NOMO-1 (cell line): Measurements from ENCODE around the gene ELP1.
"Not testable (repeated sequence)": the region's sequence is repeated elsewhere in the genome, so short reads cannot be mapped to it uniquely, and the experiment has no call there.

ENCODE experiments used
- DNase-seq, 2 experiments: peaks; one replicate each; lab custom pipeline; 2025; ENCODE audit not compliant: unreplicated experiment in 2 of 2; lab: John Stamatoyannopoulos, UW

The ELP1 gene

DNA sequence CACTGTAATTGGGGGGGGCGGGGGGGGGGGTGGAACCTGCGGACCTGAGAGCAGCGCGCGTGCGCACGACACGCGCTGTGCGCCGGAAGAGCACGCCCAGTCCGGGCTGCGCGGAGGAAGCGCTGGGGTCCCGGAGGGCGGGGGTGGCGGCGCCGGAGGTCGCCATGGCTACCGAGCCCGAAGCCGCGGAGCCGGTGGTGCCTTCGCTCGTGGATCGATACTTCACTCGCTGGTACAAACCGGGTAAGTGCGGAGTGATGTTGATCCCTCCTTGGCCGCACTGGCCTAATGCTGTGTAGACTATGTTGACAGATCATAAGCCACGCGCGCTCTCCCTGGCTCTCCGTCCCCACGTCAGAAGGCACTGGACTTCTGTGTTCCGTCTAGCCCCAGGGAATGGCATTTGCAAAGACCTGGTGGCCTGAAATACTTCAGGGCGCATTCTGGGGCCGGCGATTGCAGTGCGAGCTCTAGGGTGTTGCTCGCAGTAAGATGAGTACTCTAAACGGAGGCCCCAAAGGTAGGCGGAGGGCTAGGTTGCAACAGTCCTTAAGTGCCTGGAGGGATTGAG is 484 bp upstream of the ELP1 start, which contains the start of gene ABITRAM:
Gene ABITRAM (plus strand): TSS at position 78 of the 571 bp plus-strand sequence. CDS start 87 bp downstream, at position 165.
- peak; percentile 81 to 86 for DNase-seq

DNA sequence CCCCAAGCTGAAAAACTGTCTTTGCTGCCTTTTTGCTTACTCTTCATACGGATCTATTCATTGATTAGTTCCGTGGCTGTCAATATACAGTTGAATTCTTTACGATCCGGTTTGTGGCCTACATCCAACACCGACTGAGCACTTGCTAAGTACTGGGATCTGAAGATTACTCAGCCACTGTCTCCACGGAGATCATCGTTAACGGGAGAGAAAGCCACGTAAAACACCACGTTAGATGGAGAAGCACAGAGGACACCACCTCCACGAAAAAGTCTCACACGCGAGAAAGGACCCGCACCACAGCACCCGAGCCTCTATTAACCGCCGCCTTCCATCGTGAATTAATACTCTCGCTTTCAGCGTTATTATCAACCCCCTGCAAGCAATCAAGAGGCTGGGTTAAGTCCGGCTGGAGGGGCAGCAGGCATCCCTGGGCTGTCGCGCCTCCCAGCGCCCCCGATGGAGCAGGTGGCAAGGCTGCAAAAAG is 650 bp downstream of the ELP1 start:
- peak; percentile 8 to 26 for DNase-seq

DNA sequence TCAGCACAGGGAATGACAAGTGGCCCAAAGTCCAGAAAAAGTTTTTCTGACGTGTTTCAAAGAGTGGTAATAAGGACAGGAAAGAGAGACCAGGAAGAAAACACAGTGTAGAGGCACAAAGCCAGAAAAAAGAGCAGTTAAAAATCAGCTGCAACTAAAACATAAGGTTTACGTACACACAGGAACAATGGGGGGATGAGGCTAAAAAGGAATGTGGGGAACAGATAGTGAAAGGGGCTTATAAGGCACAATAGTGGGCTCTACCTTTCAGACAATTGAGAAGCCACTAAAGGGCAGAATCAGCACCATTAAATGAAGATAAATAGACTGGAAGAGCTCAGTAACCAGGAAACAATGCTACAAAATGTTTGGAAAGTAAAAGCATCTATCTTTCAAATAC is 5.5 kb downstream of the ELP1 start:
- DNase-seq, result no peak

DNA sequence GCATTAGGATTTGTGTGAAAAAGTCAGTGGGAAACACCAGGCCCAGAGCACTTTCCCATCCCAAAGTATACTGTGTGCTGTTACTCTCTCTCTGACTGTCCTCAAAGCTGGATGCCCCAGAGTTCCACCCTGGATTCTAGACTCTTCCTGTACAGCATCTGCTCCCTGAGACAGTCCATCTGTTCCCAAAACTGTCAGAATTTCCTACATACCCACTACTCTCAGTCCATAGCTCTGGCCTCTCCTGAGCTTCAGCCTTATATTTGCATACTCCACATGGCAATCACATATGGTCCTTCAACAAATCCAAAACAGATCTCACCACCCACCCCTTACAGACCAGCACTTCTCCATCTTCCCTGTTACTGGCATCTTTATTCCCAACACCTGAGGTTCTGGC is 9.5 kb downstream of the ELP1 start:
- DNase-seq, result no peak

DNA sequence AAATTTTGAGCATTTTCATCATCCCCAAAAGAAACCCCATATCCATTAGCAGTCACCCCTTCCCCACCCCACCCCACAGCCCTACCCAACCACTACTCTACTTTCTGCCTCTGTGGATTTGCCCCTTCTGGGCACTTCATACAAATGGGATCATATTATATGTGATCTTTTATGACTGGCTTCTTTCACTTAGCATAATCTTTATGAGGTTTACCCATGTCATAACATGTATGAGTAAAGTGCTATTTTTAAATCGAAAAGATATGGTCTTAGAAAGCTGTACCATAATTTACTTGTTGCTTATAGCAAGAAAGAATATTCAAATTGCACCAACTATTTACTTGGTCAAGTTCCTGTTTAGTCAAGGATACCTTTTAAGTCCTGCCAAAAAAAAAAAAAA is 12.7 kb downstream of the ELP1 start:
- no peak for DNase-seq

DNA sequence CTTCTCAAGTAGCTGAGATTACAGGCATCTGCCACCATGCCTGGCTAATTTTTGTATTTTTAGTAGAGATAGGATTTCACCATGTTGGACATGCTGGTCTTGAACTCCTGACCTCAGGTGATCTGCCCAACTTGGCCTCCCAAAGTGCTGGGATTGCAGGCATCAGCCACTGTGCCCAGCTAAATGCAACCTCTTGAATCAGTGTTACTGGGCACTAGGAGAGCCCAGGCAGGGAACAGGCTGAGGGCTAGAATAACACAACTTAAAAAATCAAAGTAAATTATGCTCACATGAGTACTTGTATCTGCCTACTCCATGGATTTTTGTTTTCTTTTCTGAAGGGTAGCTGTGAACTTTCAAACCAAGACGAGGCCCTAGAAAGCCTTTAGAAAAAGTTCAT is 13.5 kb downstream of the ELP1 start:
- DNase-seq, result not testable (repeated sequence)

DNA sequence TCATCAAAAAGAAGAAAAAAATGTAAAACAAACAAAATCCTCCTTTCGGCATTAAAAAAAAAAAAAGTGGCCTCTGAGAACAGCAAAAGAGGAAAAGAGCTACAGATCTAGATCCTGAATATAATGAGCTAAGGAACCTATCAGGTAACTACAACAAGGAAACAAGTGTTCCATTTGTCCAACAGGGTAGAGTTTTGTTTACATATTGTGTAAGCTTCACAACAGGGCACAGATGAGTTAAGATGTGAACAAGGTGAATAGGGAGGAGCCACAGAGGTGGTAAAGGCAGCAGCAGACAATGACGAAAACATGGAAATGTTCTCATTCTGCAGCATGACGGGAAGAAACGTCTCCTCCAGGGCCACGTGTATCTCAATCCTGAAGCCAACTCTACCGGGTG is 14.4 kb downstream of the ELP1 start:
- DNase-seq, result no peak

DNA sequence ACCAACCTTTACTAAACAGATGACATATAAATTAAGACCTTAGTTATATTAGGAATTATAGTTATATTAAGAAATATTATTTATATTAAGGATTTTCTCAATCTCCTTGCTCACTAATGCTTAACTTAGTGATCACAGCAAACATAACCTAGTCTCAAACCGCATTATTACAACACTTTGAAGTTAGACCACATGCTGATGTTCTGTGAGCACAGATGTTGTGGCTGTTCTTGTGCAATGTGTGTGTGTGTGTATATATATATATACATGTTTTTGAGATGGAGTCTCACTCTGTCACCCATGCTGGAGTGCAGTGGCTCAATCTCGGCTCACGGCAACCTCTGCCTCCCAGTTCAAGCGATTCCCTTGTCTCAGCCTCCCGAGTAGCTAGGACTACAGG is 20.5 kb downstream of the ELP1 start:
- DNase-seq, result peak; percentile 47 to 82

DNA sequence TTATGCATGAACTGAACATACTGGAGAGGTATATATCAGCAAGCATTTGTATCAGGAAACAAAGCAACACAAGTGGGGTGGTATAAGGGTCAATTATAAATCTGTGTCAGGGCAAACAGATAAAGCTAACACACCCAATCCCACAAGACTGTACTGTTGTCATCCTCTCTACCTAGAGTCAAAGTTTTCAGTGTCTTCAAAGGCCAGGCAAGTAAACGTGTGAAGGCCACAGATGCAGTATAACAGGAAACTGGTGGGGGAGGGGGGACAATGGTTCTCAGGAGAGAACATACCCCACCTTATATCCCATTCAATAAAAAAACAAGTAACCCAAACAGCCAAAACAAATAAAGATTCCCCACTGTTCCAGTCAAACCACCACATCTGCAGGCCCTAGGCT is 22.1 kb downstream of the ELP1 start:
- DNase-seq, result no peak

DNA sequence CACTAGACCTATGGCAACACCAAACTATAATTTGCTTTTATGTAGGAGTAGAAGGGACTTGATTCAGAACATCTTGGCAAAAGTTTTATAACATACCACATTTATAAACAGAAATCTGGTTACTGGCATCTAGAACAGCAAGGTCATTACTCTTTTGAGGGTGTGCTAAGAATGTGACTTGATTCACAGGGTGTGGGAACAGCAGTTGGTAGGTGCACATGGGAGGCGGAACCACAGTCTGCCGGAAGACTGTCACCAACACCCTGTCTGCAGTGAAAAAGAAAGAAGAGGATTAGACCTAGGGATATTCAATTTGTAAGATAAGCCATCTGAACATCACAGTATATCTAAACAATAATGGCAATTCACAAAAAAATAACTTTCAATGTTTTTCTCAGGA is 23.0 kb downstream of the ELP1 start:
- no peak for DNase-seq

DNA sequence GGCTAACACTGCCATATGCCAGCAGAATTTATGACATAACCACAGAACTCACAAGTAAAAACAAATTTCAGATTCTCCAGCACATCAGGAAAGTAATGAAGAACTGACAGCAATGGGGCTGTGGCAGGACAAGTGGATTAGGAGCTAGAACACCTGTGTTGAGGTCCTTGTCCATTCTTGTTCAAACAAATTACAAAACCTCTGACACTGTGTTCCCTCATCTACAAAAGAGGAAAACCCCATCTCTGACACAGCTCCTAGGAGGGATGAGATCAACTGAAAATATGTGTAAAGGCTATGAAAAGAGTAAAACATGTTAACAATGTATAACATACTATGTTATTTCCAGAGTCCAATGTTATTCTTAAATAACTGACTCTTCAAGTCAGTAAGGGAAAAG is 23.5 kb downstream of the ELP1 start:
- DNase-seq, result no peak

DNA sequence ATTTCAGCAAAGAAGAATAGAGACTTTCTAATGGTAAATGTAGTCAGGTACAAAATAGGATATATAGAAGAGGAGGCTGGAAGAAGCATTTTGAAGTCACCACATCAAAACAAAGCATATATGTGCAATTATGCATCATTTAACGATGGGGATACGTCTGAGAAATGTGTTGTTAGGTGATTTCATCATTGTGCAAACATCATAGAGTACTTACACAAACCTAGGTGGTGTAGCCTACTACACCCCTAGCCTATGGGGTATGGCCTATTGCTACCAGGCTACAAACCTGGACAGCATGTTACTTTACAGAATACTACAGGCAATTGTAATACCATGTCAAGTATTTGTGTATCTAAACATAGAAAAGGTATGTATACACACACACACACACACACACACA is 28.4 kb downstream of the ELP1 start:
- no peak for DNase-seq

DNA sequence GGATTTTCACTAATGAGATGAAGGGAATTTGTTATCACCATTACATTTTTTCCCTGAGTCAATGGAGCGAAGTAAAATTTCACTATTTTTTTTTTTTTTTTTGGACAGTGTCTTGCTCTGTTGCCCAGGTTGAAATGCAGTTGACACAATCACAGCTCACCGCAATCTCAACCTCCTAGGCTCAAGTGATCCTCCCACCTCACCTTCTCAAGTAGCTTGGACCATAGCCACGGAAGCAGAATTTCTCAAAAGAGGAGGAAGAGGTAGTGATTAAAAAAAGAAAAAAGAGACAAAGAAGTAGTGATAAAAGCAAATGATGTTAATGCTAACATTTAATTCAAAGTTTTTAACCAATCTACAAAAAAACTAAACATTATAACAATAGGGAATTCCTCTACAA is 29.8 kb downstream of the ELP1 start:
- no peak for DNase-seq

DNA sequence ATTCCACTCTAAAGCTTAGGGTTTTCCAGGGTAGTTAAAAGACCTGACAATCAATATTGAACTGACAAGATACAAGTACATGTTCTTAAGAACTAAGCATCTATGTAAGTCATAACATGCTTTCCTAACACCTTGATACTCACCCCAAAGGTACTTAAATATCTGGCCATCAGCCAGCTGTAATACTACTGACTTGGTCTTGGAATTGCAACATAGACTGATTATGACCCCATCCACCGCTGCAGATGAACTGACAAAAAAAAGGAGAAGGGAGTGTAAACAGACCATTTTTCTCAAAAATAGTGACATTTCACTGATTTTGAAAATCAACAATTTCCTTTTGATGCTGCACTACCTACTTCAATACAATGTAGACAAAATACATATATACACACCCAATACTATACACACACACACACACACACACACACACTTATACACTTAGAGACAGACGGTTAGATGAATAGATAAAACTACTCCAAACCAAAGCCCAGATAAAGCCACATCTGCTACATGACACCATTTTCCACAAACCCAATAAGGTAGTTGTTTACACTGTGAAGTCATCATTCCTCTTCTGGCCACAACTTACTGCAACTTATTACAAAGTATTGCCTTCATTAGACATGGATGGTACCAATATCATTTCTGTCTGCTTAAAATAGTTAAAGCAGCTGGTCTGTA is 30.4 kb downstream of the ELP1 start:
- DNase-seq, result peak in 1 of 2 experiments; percentile 31

DNA sequence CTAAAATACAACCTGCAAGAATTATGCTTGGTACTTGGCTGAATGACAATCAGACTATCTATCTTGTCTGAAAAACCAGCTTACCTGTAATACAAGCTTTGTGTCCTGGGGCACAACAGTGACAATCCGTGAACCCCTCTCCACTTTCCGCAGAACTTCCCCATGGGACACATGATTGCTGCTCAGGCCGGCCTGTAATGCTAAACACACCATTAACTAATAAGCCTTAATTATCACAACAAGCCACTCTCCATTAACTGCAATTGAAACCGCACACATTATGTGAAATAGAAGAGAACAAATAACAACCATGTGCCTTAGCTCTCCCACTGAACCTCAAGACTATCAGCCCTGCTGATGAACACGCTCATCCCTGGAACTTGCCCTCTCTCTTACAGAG is 33.7 kb downstream of the ELP1 start:
- no peak for DNase-seq

DNA sequence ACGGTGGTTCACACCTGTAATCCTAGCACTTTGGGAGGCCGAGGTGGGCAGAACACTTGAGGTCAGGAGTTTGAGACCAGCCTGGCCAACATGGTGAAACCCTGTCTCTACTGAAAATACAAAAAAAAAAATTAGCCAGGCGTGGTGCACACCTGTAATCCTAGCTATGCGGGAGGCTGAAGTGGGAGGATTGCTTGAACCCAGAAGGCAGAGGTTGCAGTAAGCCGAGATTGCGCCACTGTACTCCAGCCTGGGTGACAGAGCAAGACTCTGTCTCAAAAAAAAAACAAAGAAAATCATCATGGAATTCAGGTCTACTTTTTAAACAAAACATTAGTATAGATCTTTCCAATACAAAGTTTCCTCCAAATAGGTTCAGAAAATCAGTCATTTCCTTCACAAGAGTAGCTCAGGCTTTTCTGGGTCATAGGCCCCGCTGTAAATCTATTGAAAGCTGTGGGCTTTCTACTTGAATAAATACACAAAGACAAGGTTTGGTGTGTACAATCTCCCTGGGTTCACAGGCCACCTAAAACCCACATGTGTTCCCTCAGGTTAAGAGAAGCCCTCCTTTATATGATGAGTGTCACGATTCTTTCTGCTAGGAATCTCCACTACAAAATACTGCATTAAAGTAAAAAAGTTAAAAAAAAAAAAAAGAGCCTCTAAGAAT is 34.8 kb downstream of the ELP1 start:
- DNase-seq, result not testable (repeated sequence)

DNA sequence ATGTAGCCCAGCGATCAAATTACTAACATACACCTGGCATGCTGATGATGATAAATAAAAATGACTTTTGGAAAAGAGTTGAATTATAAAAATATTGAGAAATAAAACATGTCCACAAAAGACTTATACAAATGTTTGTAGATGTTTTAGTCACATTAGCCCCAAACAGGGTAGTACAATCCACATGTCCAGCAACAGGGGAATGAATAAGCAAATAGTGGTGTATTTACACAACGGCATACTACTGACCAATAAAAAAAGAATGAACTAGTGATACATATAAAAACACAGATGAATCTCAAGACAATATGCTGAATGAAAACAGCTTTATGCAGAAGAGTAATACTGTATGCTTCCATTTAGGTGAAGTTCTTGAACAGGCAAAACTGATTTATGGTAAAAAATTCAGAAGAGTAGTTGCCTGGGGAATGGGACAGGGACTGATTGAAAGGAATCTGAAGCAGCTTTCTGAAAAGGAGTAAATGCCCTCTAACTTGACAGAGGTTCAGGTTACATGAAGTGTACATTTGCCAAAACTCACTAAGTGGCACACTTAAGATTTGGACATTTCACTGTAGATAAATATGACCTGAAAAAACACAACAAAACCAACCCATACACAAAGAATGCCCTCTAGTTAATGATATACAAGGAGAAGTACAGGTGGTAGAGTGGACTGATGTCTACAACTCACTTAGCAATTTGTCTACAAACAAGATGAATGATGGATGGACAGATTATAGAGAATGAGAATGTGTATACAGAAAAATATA is 36.4 kb downstream of the ELP1 start:
- DNase-seq, result no peak

DNA sequence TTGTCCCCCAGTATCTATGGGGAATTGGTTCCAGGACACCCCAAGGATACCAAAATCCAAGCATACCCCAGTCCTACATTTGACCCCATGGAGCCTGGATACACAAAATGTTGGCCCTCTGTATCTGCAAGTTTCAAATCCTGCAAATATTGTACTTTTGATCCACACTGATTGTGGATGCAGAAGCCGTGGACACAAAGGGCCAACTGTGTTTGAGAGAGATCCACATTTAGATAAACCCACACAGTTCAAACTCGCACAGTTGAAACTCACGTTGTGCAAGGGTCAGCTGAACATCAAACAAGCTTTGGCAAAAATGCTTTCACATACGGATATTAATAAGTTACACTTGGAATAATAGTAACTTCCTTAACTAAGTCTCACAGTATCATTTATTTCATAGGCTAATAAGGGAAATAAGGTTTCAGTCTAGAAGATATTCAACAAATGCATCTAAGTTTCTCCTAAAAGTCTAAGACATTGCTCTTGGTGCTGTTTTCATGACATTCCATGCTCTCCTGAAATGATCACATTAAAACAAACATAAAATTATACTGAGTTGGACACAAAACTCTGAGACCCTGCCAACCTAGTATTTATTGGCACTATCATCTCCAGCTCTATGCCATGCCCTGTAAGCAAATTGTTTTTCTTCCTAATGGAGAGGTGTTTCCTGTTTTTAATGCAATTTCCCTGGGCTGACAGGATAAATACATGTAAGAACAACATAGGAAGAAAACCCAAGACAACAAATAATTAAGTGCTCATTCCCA is 39.5 kb downstream of the ELP1 start:
- no peak for DNase-seq

DNA sequence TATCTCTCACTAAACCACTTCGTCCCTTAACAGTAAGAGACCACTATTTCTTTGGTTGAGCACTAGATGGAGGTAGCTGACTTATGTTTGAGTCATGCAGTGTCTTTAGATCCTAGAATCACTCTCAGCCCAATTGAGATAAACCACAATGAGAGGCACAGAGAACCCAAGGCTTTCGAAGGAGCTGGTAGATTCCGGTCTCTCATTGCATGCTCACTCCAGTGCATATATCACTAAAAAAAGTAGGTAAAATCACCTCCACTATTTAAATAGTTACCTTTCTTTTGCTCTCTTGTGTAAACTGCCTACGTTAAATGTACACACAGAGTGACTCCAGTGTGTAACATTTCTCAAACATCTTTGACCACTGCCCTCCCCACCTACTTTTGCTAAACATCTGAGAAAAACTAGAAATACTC is 44.3 kb downstream of the ELP1 start:
- DNase-seq, result no peak

DNA sequence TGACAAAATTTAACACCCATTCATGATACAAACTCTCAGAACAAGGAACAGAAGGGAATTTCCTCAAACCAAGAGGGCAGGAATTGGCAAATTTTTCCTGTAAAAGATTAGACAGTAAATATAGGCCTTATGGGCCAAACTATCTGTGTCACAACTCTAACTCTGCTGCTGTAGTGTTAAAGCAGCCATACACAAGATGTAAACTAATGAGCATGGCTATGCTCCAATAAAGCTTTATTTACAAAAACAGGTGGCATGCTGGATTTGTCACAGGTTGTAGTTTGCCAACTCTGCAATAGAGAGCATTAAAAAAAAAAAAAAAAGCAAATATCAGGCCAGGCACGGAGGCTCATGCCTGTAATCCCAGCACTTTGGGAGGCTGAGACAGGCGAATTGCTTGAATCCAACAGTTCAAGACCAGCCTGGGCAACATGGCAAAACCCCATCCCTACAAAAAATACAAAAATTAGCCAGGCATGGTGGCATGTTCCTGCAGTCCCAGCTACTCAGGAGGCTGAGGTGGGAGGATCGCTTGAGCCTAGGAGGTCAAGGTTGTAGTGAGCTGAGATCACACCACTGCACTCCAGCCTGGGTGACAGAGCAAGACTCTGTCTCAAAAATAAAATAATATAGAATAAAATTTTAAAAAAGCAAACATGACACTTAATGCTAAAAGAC is 47.2 kb downstream of the ELP1 start:
- DNase-seq, result not testable (repeated sequence)
